Neuron (in vitro differentiated cells): ENCODE results near the gene ANAPC10.

Source experiments
- H2AFZ ChIP-seq: one replicate; pipeline ENCODE4 v1.6.1; 2013; ENCODE audit warnings: low read depth, mild to moderate bottlenecking, inconsistent platforms, low read length, moderate library complexity
- H3K27me3 ChIP-seq: one replicate; pipeline ENCODE4 v1.6.1; 2013; ENCODE audit warnings: low read length; ENCODE audit not compliant: insufficient read depth
- H3K36me3 ChIP-seq: one replicate; pipeline ENCODE4 v1.6.1; 2013; ENCODE audit warnings: low read length; ENCODE audit not compliant: insufficient read depth
- H3K4me1 ChIP-seq: one replicate; pipeline ENCODE4 v1.6.1; 2013; ENCODE audit warnings: low read length; ENCODE audit not compliant: insufficient read depth
- H3K4me3 ChIP-seq: 2 replicates; pipeline ENCODE4 v1.5.1; 2013; ENCODE audit warnings: mild to moderate bottlenecking, low read length, moderate library complexity
- H3K9me3 ChIP-seq: one replicate; pipeline ENCODE4 v1.6.1; 2013; ENCODE audit warnings: low read length

The ANAPC10 gene

DNA sequence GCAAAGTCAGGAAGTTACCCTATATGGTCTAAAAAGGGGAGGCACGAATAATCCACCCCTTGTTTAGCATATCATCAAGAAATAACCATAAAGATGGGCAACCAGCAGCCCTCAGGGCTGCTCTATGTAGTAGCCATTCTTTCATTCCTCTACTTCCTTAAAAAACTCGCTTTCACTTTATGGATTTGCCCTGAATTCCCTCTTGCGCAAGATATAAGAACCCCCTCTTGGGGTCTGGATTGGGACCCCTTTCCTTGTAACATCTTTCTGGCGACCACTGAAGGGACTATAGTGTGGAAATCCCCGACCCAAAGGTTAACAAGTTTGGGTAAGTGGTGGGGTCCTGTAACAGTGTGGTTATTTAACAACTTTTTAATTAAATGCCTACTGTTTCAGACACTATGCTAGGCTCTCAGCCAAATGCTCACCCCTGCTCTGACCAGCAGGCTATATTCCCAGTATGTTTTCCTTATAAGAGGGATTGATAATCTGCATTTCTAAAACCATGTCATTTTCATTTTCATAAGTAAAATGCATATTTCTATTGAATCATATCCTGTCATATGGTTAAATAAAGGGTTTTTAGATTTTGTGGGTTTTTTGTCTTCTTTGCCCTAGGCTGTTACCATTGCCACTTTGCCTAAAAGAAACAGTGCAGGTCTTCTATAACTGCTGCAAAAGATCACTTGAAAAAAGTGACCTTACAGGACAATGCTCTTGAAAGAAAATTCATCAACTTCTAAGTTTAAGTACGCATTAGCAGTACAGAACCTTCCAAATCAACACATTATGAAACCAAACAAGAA lies 41.5 kb downstream of the ANAPC10 start:
- no peaks in the 10 kb centered on the region for H3K27me3 ChIP-seq
- no peaks in the 10 kb centered on the region for H3K9me3 ChIP-seq

DNA sequence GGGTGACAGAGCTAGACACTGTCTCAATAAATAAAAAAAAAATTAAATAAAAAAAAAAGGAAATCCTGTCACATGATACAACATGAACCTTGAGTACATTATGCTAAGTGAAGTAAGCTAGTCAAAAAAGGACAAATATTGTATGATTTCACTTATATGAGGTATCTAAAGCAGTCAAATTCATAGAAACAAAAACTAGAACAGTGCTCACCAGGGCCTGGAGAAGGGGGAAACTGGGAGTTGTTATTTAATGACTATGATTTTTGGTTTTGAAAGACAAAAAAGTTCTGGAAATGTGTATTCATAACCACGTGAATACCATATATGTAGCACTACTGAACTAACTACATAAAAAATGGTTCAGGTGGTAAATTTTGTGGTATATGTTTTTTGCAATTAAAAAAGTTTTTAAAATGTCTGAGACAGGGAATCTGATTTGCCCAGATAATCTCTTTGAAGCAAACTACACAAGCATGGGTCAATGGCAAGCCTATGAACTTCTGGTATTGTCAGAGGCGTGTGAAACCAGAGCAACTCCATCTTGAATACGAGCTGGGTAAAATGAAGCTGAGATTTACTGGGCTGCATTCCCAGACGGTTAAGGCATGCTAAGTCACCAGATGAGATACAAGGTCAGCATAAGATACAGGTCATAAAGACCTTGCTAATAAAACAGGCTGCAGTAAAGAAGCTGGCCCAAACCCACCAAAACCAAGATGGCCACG lies 42.3 kb downstream of the ANAPC10 start:
- no peaks in the 10 kb centered on the region for H3K9me3 ChIP-seq
- no peaks in the 10 kb centered on the region for H3K36me3 ChIP-seq
- H3K4me3 ChIP-seq = no peak overlapping the region
- H2AFZ ChIP-seq = no peak overlapping the region
- H3K27me3 ChIP-seq = no peaks in the 10 kb centered on the region
- peaks cover 2% of the 10 kb centered on the region for H3K4me1 ChIP-seq

More for the DNA sequence above, 41.5 kb downstream of the ANAPC10 start:
- H3K4me3 ChIP-seq = no peak overlapping the region
- no peak overlapping the region for H2AFZ ChIP-seq
- H3K4me1 ChIP-seq = peaks cover 2% of the 10 kb centered on the region
- H3K36me3 ChIP-seq = no peaks in the 10 kb centered on the region

DNA sequence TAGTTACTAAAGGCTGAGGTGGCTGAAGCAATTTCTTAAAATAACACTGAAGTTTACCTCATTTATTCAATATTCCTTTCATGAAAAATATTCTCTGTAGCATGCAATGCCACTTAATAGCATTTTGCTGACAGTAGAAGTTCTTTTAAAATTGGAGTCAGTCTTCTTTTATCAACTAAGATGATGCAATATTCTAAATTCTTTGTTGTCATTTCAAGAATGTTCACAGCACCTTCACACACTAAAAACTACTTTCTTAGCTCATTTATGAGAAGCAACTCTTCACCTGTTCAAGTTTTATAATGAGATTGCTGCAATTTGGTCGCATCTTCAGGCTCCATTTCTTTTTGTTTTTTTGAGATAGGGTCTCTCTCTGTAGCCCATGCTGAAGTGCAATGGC lies 48.8 kb downstream of the ANAPC10 start:
- peaks cover 8% of the 10 kb centered on the region for H3K9me3 ChIP-seq
- peaks cover 2% of the 10 kb centered on the region for H3K36me3 ChIP-seq
- H3K4me3 ChIP-seq = no peak overlapping the region
- peaks cover 4% of the 10 kb centered on the region for H3K4me1 ChIP-seq
- no peak overlapping the region for H2AFZ ChIP-seq
- no peaks in the 10 kb centered on the region for H3K27me3 ChIP-seq

DNA sequence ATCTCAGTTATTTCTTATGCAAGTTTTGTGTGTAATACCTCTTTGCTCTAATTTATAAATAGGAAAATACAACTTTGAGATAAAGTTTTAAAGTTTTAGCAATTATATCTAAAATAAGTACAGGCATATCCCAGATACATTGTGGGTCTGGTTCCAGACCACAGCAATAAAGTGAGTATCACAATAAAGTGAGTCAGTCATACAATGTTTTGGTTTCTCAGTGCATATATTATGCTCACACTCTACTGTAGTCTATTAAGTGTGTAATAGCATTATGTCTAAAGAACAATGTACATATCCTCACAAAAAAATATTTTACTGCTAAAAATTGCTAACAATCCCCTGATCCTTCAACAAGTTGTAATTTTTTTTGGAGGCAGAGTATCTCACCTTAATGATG lies 49.2 kb downstream of the ANAPC10 start:
- Histone ChIP-seq H3K27me3 (no peaks in the 10 kb centered on the region), H3K9me3 (peaks cover 8% of the 10 kb centered on the region), H3K36me3 (peaks cover 2% of the 10 kb centered on the region), H3K4me1 (peaks cover 8% of the 10 kb centered on the region), H2AFZ (no peak overlapping the region), H3K4me3 (no peak overlapping the region)

DNA sequence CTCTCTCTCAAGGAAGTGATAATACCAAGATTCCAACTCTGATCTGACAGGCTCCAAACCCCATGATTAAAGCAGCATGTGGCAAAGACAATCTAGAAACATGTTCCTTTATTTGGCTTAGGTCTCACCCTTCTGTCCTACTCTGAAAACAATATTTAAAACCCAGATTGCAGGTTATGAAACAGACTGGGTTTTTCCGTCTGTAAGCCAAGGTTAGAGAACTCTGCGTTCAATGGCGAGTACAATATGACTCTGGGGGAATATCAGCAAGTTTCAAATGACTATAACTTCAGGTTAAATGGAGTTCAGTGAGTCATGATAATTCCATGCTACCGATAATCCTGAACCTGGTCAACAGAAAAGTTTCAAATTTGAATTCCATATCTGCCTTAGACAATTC lies 50.8 kb downstream of the ANAPC10 start:
- no peak overlapping the region for H3K4me3 ChIP-seq
- peaks cover 2% of the 10 kb centered on the region for H3K36me3 ChIP-seq
- H3K9me3 ChIP-seq = peaks cover 8% of the 10 kb centered on the region
- no peaks in the 10 kb centered on the region for H3K27me3 ChIP-seq
- no peak overlapping the region for H2AFZ ChIP-seq
- peaks cover 25% of the 10 kb centered on the region for H3K4me1 ChIP-seq

DNA sequence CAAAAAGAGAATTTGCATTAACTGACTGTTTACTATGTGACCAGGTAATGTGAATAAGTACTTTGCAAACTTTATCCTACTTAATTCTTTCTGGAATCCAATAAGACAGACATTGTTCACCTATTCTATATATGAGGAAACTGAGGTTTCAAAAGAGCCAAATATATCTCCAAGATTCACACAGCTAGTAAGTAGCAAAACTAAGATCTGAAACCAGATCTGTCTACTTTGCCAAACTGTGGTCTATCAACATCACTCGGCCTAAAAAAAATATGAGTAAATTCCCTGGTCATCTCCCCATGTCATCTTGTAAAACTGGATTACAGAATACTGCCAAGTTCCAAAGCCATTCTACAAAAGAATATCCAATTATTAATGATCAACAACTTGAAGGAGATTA lies 52.8 kb downstream of the ANAPC10 start:
- Histone ChIP-seq H3K27me3 (no peaks in the 10 kb centered on the region), H3K4me1 (peaks cover 25% of the 10 kb centered on the region), H3K36me3 (no peaks in the 10 kb centered on the region), H3K4me3 (no peak overlapping the region), H2AFZ (no peak overlapping the region), H3K9me3 (peaks cover 3% of the 10 kb centered on the region)

DNA sequence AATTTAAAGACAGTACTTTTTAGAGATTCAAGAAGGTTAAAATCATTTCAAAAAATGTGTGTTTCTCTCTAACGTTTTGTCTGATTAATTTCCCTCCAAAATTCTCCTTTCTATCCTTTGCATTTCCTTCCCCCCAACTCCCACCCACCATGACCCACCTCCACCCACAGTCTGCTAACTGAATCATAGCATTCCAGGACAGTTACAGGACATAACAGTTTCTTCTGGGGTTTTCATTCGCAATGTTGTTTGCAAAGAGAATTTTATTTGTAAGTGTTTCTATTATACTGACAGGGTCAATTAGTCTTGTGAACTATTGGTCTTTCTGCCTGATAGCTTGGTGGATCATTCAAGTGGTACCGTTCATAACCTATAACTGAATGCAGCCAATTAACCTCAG lies 53.7 kb downstream of the ANAPC10 start:
- peaks cover 25% of the 10 kb centered on the region for H3K4me1 ChIP-seq
- H3K4me3 ChIP-seq = no peak overlapping the region
- H3K27me3 ChIP-seq = no peaks in the 10 kb centered on the region
- no peaks in the 10 kb centered on the region for H3K9me3 ChIP-seq
- no peaks in the 10 kb centered on the region for H3K36me3 ChIP-seq
- H2AFZ ChIP-seq = no peak overlapping the region

DNA sequence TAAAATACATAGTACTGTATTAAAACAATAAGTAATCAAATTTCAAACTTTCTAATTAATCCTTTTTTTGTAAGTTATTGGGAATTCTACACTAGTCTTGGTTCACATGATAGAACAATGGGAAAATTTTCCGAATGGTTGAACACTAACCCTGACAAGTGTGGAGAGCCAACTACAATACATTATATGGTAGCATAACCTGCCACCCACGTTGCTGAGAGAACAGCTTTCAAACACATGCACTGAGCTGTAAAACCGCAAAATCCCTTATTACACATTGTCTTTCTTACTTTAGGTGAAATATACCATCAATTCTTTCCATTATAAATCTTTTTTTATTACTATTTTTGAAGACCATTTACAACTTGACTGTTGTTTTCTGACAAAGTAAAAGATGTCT lies 54.7 kb downstream of the ANAPC10 start:
- H2AFZ ChIP-seq = no peak overlapping the region
- no peaks in the 10 kb centered on the region for H3K27me3 ChIP-seq
- H3K36me3 ChIP-seq = no peaks in the 10 kb centered on the region
- H3K9me3 ChIP-seq = no peaks in the 10 kb centered on the region
- H3K4me3 ChIP-seq = no peak overlapping the region
- H3K4me1 ChIP-seq = peaks cover 25% of the 10 kb centered on the region

DNA sequence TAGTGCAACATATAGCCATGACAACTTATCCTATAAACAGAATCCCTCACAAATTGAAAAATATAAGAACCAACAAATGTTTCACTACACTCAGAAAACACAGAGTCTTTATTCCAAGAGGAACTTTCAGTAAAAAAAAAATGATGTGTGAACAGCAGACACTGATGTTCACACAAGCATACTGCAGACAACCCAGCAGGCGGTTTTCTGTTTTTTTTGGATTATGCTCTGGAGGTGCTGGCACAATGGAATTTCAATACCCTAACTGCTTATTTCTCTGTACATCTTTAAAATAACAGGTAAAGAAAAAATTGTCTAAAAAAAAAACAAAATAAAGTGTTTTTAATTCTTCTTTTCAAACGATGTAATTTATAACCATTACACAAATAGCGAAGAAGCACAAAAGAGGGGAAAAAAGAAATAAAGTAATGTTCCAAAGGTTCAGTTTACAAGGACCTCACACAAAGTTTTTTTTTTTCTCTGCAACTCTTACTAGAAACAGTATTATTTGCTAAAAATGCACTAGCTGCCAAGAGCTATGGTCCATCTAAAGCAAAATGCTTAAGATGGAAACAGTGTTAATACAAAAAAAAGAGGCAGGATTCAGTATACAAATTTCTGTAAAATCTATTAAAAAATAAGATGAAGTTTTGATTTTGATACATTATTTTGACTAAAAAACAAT lies 55.3 kb downstream of the ANAPC10 start:
- Histone ChIP-seq H3K4me3 (no peak overlapping the region), H2AFZ (no peak overlapping the region), H3K4me1 (peaks cover 25% of the 10 kb centered on the region), H3K9me3 (no peaks in the 10 kb centered on the region), H3K36me3 (no peaks in the 10 kb centered on the region), H3K27me3 (no peaks in the 10 kb centered on the region)

DNA sequence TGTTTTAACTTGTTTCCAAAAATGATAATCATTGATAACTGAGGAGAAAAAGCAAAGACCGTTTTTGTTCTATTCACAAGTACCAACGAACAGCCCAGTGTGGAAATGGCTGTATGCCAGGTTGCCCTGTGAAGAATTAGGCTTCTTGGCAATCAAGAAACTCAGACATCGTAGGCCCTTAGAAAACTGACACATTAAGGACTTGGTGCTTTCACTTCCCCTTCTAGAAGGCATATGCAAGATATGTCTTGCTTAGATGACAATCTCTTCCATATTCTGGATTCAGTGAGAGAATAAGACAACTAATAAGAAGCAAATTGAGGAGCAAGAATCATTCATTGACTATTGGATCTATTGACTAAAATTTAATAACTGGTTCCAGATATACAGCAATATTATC lies 56.6 kb downstream of the ANAPC10 start:
- Histone ChIP-seq H3K9me3 (no peaks in the 10 kb centered on the region), H3K36me3 (no peaks in the 10 kb centered on the region), H3K4me1 (peaks cover 25% of the 10 kb centered on the region), H3K27me3 (no peaks in the 10 kb centered on the region), H2AFZ (no peak overlapping the region), H3K4me3 (no peak overlapping the region)

DNA sequence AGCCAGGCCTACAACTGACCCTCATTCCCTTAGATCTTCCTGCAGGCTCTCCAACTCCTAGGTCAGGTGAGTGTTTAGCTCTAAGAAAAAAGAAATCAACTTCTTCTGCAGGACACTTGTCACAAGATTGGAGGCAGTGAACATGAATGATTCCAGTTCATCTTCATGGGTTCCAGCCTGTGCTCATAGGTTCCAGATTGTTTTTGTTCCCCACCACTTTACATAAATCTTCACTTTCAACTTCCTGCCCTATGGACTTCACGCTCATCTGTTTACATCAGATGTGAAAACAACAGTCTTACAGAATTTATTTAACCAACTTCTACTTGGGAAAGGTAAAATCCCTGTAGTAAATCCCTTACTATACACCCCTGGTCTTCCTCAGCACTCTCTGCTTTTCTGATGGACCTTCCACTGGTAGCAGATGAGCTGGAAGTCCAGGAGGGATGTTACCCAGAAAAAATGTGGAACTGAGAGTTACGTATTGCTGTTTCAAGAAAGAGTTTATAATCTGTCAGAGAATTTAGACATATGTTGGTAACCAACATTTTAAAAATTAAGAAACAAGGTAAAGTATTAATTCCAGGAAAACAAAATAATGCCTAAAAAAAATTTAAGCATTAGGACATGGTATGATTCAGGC lies 62.4 kb downstream of the ANAPC10 start:
- Histone ChIP-seq H3K4me3 (no peak overlapping the region), H2AFZ (no peak overlapping the region), H3K27me3 (no peaks in the 10 kb centered on the region), H3K4me1 (no peaks in the 10 kb centered on the region), H3K36me3 (peaks cover 18% of the 10 kb centered on the region), H3K9me3 (peaks cover 6% of the 10 kb centered on the region)

DNA sequence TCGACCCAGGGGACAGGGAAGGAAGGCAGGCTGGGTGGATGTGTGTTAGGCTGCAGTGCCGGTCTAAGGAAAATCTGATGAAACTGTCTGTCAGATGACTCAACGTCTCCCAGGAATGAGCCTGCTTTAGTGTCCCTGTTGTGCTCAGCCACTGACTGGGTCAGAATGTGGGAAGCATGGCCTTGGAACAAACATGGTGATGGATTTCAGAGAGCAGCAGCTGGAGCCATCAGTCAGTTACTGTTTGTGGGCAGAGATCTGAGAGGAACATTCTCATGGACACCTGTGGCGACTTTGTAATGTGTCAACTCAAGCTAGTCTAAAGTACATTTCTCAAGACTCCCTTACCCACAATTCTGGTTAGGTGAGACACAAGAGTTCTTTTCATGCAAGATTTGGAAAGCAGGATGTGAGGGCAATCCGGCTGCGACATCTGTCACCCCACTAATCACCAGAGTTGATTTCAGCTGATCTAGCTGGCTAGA lies 63.2 kb downstream of the ANAPC10 start:
- Histone ChIP-seq H3K9me3 (peaks cover 6% of the 10 kb centered on the region), H3K4me3 (no peak overlapping the region), H2AFZ (no peak overlapping the region), H3K4me1 (no peaks in the 10 kb centered on the region), H3K36me3 (peaks cover 18% of the 10 kb centered on the region), H3K27me3 (no peaks in the 10 kb centered on the region)

DNA sequence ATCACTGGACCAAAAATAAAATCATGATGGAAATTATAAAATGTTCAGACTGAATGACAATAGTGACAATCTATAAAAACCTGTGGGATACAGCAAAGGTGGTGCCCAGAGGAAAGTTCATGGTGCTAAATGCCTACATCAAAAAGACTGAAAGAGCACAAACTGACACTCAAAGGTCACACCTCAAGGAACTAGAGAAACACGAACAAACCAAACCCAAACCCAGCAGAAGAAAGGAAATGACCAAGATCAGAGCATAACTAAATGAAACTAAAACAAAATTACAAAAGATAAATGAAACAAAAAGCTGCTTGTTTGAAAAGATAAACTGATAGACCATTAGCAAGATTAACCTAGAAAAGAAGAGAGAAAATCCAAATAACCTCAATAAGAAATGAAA lies 78.7 kb downstream of the ANAPC10 start:
- no peak overlapping the region for H3K4me3 ChIP-seq
- H3K36me3 ChIP-seq = peaks cover 2% of the 10 kb centered on the region
- peaks cover 3% of the 10 kb centered on the region for H3K9me3 ChIP-seq
- no peaks in the 10 kb centered on the region for H3K27me3 ChIP-seq
- peaks cover 3% of the 10 kb centered on the region for H3K4me1 ChIP-seq
- no peak overlapping the region for H2AFZ ChIP-seq
